GM12878 (cell line): ENCODE data around the gene RREB1. TPM values are rescaled to one million over a fixed set of nuclear protein-coding genes. Genes with fewer than 3 reads are reported as not detected.
A peak's percentile ranks its signal among the peaks of the same experiment; 100 is the strongest.

Experiments used
- ATAC-seq: fragments of 200-7000 bp; cut with Tn5 transposase; 3 replicates; pipeline ENCODE4 v1.9.1; 2020; ENCODE audit warnings: mild to moderate bottlenecking, moderate library complexity
- BruUV-seq: library from RNA; stranded (reverse); fragments of 400-500 nt; replicated peaks from 2 replicates; lab custom pipeline; 2021; lab: Mats Ljungman, UMichigan
- CTCF ChIA-PET: fragments of 300-600 bp; sonication (Branson Sonifier 250); formaldehyde crosslinking; extraction: SDS; loops from one replicate; lab custom pipeline; 2021; ENCODE audit warnings: inconsistent platforms; lab: Yijun Ruan, JAX
- POLR2A ChIA-PET: fragments of 350-600 bp; formaldehyde crosslinking; extraction: SDS; loops from one replicate; lab custom pipeline; 2021; ENCODE audit warnings: inconsistent platforms; lab: Charles Lee
- RAD21 ChIA-PET: fragments of 300-600 bp; sonication (Branson Sonifier 250); formaldehyde crosslinking; loops from one replicate; lab custom pipeline; 2023; ENCODE audit warnings: antibody characterized with exemption; ENCODE audit not compliant: unreplicated experiment; lab: Charles Lee
- SMC1A ChIA-PET: fragments of 300-600 bp; sonication (Branson Sonifier 250); formaldehyde crosslinking; loops from one replicate; lab custom pipeline; 2023; ENCODE audit not compliant: unreplicated experiment, uncharacterized antibody; lab: Charles Lee
- DNase-seq: peaks from one replicate; pipeline ENCODE4 v3.0.0-alpha.2; 2011; ENCODE audit warnings: low read depth, low spot score
- FAIRE-seq: peaks from 3 replicates; lab custom pipeline; 2011; peaks lifted over from hg19 to GRCh38; lab: Jason Lieb, UNC
- H2AFZ ChIP-seq: 2 replicates; pipeline ENCODE4 v1.6.0; 2011; ENCODE audit warnings: low read depth, low read length, control low read depth; ENCODE audit not compliant: control insufficient read depth
- H3K27ac ChIP-seq: 2 replicates; pipeline ENCODE4 v1.5.1; 2011; ENCODE audit warnings: control low read depth; ENCODE audit not compliant: control insufficient read depth, insufficient read depth
- H3K27me3 ChIP-seq, 2 experiments: replicated peaks in 1 of 2; 2 replicates each; pipeline versions ENCODE4 v1.6.0 to v1.6.1; 2011; ENCODE audit warnings: low read length in 1 of 2; ENCODE audit not compliant: control insufficient read depth in 2 of 2, insufficient read depth in 2 of 2
- H3K36me3 ChIP-seq, 2 experiments: 2 replicates each; pipeline ENCODE4 v1.5.1; 2011; ENCODE audit warnings: low read length in 1 of 2; ENCODE audit not compliant: control insufficient read depth in 2 of 2, insufficient read depth in 2 of 2
- H3K4me1 ChIP-seq: 2 replicates; pipeline ENCODE4 v1.6.1; 2011; ENCODE audit warnings: mild to moderate bottlenecking, low read length, moderate library complexity, mixed read lengths; ENCODE audit not compliant: control insufficient read depth, insufficient read depth
- H3K4me2 ChIP-seq: 2 replicates; pipeline ENCODE4 v1.6.0; 2011; ENCODE audit warnings: control low read depth; ENCODE audit not compliant: control insufficient read depth, insufficient read depth
- H3K4me3 ChIP-seq: fragments of 200-600 bp; sonication (generic); 2 replicates; pipeline ENCODE4 v1.5.1; 2016
- H3K79me2 ChIP-seq: 2 replicates; pipeline ENCODE4 v1.6.0; 2011; ENCODE audit warnings: low read length; ENCODE audit not compliant: control insufficient read depth, insufficient read depth
- H3K9ac ChIP-seq: 2 replicates; pipeline ENCODE4 v1.8.0; 2011; ENCODE audit warnings: low read length, control low read depth, mixed read lengths; ENCODE audit not compliant: control insufficient read depth, insufficient read depth
- H3K9me3 ChIP-seq: replicated peaks from 3 replicates; pipeline ENCODE4 v1.5.1; 2011; ENCODE audit warnings: mild to moderate bottlenecking, low read length; ENCODE audit not compliant: control insufficient read depth, insufficient read depth
- H4K20me1 ChIP-seq: 2 replicates; pipeline ENCODE4 v1.6.0; 2011; ENCODE audit not compliant: control insufficient read depth, insufficient read depth
- CBFB ChIP-seq: IDR thresholded peaks from 2 replicates; pipeline ENCODE4 v1.6.1; 2016; ENCODE audit warnings: antibody characterized with exemption, low read depth
- EP300 ChIP-seq, 2 experiments: fragments of 150-350 bp in 1 of 2; IDR thresholded peaks; 2 replicates each; pipeline ENCODE4 v1.6.1; 2011 to 2012; ENCODE audit warnings: low read depth in 2 of 2, low read length in 2 of 2, borderline replicate concordance in 1 of 2, improper control_type of control experiment in 1 of 2, inconsistent platforms in 1 of 2; ENCODE audit not compliant: control insufficient read depth in 1 of 2
- EZH2 ChIP-seq: IDR thresholded peaks from 2 replicates; pipeline ENCODE4 v1.6.1; 2012; ENCODE audit warnings: low read depth, mild to moderate bottlenecking, control low read depth, inconsistent platforms, low read length, borderline replicate concordance; ENCODE audit not compliant: control insufficient read depth
- NFXL1 ChIP-seq: fragments of 450-650 bp; IDR thresholded peaks from 2 replicates; pipeline ENCODE4 v1.6.1; 2017; ENCODE audit warnings: antibody characterized with exemption, mild to moderate bottlenecking, borderline replicate concordance
- NRF1 ChIP-seq: conservative IDR thresholded peaks from 2 replicates; pipeline ENCODE4 v1.6.1; 2011; ENCODE audit warnings: mild to moderate bottlenecking, low read depth, low read length, improper control_type of control experiment
- SMC3 ChIP-seq: IDR thresholded peaks from 2 replicates; pipeline ENCODE4 v1.6.1; 2011; ENCODE audit warnings: low read length, improper control_type of control experiment, borderline replicate concordance
- WGBS: methylation state at CpG from one replicate; pipeline ENCODE4 v1.1.6; 2016; ENCODE audit warnings: low lambda C conversion rate; ENCODE audit not compliant: insufficient replicate concordance, insufficient coverage; ENCODE audit errors: missing lambda C conversion rate; 5-methylcytosine and 5-hydroxymethylcytosine counted together
- in situ Hi-C: fragments of 300-500 bp; cut with MboI; formaldehyde crosslinking; loops from 9 replicates; pipeline ENCODE4 v1.14.3; 2018; ENCODE audit warnings: mixed read lengths
- intact Hi-C: fragments of 100-400 bp; cut with micrococcal nuclease; formaldehyde crosslinking; loops from one replicate; pipeline ENCODE4 v1.14.2; 2022; ENCODE audit not compliant: unreplicated experiment
- polyA plus RNA-seq, 11 experiments: library from polyadenylated mRNA; depleted of rRNA in 4 of 11; unstranded in 6 of 11; stranded (reverse) in 5 of 11; fragments of >200 nt; fragmentation: Nextera tagmentation in 4 of 11; fragmentation: Illumina TruSeq in 1 of 11; extraction: Ambion mirVana in 4 of 11; extraction: Trizol in 1 of 11; gene quantifications; 1 replicate in 1 of 11; 2 replicates in 10 of 11; pipeline versions ENCODE4 v1.2.1 to v1.2.3, GENCODE V29; 2011 to 2016; ENCODE audit warnings: inconsistent platforms in 2 of 11, missing spikeins in 2 of 11, low read depth in 1 of 11
- total RNA-seq, 4 experiments: library from RNA; depleted of rRNA in 3 of 4; stranded (reverse); fragments of >200 nt in 3 of 4; fragmentation: Illumina TruSeq in 1 of 4; extraction: Trizol in 1 of 4; gene quantifications; 2 replicates each; pipeline versions ENCODE4 v1.2.1 to v1.2.3, GENCODE V29; 2013 to 2021

Gene RREB1
- total and polyA plus RNA-seq, 10 of the 15 experiments (the other 5 are each of a cell fraction or from before 2014, with no cell fraction given) = 1.9 to 30.3 (median 8.6) TPM

DNA sequence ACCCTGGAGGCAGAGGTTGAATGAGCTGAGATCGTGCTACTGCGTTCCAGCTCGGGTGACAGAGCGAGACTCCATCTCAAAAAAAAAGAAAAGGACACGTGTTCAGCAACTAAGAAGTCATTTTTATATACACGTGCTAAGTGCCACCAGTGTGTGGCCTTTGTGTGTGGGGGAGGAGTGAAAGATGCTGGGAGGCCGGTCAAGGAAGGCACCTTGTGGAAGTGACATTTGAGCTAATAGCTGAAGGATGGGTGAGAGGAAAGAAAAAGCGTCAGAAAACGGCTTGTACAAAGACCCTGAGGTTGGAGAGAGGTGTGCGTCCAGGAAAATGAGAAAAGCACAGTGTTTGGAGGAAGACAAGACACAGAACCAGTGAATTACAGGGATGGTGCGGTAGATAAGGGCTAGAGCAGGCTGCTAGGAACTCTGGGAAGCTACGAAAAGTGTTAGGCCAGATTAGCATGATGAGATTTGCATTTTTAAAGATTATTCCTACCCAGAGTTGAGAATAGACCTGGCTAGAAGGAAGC, 11.6 kb downstream of the RREB1 start:
- H2AFZ ChIP-seq = no peak overlapping the region
- no peaks in the 10 kb centered on the region for H3K27me3 ChIP-seq
- peaks cover 95% of the 10 kb centered on the region for H3K79me2 ChIP-seq
- no peak overlapping the region for H3K9ac ChIP-seq
- TF ChIP-seq SMC3 (no peak), NFXL1 (no peak), NRF1 (no peak), EZH2 (no peak), CBFB (no peak), EP300 (IDR thresholded peaks at IDR 0.05; ENCODE audit: borderline replicate concordance in 1 of 2, control insufficient read depth in 1 of 2, low read depth in 2 of 2, low read length in 2 of 2) (no peak)
- TF ChIP-seq, all 136 proteins: peak for 0
- FAIRE-seq = no peak
- ChIA-PET CTCF (interaction anchor here (0.6 to 1.1 kb wide), 2 partner anchors 9 to 16 kb away, joined by 3 to 5 read pairs; no protein-coding TSS in a partner anchor), RAD21 (no interaction called here), SMC1A (interaction anchor here (0.6 to 2.4 kb wide), 7 partner anchors 9 to 204 kb away, joined by 3 to 11 read pairs (median 5); no protein-coding TSS in a partner anchor), POLR2A (interaction anchor here (1.1 to 3.8 kb wide), 2 partner anchors 8 to 70 kb away, joined by 3 to 17 read pairs; no protein-coding TSS in a partner anchor)
- DNase-seq = no peak
- Histone ChIP-seq H3K4me2 (no peak overlapping the region), H3K9me3 (no peaks in the 10 kb centered on the region; the same call in 2 of the 3 replicates), H4K20me1 (peaks cover 22% of the 10 kb centered on the region), H3K27ac (no peak overlapping the region), H3K4me3 (no peak overlapping the region), H3K4me1 (peaks cover 18% of the 10 kb centered on the region), H3K36me3 (peaks cover 3 to 18% of the 10 kb centered on the region in 2 experiments; a peak in 3 of 4 replicates)
- 96% methylated on average over 12 of the region's 12 CpGs for whole genome bisulfite sequencing
- TSS peak; percentile 15 for BruUV-seq
- ATAC-seq = no peak
- in situ Hi-C loops (no loop called here), intact Hi-C loops (no loop called here)
